Smooth muscle cell of bladder (primary cell): ENCODE data around the gene PCDHB12. TPM values are rescaled to one million over a fixed set of nuclear protein-coding genes. Genes with fewer than 3 reads are reported as not detected.

ENCODE experiments used
- total RNA-seq: library from RNA; depleted of rRNA; stranded (reverse); fragments of >200 nt; gene quantifications from 2 replicates; pipeline ENCODE4 v1.2.3, GENCODE V29; 2014

PCDHB12 gene
- 0.09 and 0.43 TPM in 2 replicates for total RNA-seq

DNA sequence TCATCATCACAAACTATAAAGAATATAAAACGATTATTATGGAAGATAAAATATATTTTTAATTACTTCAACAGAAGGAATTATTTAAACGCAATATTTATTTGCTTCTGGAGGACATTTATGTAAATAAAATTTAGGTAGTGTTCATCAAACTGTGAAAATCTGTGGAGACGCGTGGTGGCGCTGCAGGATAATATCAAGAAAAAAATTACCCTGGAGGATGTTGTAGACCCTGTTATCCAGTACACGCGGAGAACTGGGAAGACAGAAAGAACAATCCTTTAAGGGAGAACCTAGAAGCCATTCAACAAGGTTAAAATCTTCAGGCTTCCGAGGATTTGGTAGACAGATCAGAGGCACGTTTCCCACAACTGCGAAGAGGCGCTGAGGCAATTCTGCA, at the start of gene PCDHB12:
Gene PCDHB12 (plus strand): TSS at position 242 of the 400 bp plus-strand sequence. CDS start 189 bp downstream, outside the sequence.

DNA sequence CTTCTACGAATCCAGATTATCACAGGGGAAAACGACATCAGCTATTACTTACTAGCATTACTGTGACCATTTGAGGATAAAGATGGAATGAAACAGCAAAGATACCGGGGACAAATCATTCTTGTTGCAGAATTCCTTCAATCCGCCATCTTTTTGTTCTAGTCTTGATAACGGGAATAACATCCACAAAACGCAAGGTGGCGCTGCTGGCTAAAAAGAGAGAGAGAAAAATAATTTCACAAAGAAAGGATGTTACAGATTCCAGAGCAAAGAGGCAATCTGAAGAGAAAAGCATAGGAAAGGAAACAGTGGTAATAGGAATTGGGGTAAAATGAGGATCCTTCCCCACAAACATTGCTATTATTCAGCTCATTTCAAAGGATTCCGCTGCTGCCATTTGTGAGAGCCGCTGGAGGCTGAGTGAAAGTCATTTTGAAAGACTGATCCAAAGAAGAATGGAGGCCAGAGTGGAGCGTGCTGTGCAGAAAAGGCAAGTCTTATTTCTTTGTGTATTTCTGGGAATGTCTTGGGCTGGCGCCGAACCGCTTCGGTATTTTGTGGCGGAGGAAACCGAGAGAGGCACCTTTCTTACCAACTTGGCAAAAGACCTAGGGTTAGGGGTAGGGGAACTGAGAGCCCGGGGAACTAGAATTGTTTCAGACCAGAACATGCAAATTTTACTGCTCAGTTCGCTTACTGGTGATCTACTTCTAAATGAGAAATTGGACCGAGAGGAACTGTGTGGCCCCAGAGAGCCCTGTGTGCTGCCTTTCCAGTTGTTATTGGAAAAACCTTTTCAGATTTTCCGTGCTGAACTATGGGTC, 35.9 kb upstream of the PCDHB12 start, which contains the start of gene PCDHB7:
Gene PCDHB7 (plus strand): TSS at position 264 of the 824 bp plus-strand sequence. CDS start 192 bp downstream, at position 456.

DNA sequence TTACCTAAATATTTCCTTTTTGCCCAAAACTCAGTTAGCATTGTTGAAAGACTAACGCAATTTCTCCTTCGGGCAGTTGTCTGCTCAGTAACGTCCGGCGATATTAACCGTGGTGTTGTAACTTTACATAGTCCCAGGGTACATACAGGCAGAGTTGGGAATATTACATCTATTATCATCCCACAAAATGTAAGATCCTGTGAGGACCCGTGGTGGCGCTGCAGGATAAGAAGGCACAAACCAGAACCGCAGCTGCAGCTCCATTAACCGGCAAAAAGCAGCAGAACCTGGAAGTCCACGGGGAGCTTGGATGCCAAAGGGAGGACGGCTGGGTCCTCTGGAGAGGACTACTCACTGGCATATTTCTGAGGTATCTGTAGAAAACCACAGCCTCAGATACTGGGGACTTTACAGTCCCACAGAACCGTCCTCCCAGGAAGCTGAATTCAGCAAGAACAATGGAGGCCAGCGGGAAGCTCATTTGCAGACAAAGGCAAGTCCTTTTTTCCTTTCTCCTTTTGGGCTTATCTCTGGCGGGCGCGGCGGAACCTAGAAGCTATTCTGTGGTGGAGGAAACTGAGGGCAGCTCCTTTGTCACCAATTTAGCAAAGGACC, 30.8 kb upstream of the PCDHB12 start, which contains the start of gene PCDHB8:
Gene PCDHB8 (plus strand): TSS at position 214 of the 615 bp plus-strand sequence. CDS start 245 bp downstream, at position 459.

DNA sequence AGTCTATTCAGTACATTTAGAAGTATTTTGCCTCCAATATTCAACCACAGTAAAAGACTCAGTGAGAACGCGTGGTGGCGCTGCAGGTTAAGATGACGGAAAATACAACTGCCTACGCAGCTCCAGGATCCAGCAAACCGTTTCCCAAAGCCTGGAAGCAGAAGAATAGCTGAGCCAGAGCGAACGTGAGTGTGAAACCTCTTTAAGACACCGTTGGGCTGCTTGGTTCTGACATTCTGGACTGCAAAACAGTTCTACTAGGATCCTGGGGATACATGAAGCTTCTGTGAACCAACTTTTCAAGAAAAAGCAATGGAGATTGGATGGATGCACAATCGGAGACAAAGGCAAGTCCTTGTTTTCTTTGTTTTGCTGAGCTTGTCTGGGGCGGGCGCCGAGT, 26.3 kb upstream of the PCDHB12 start, which contains the start of gene PCDHB16:
Gene PCDHB16 (plus strand): TSS at position 140 of the 400 bp plus-strand sequence. CDS start 173 bp downstream, at position 313.

DNA sequence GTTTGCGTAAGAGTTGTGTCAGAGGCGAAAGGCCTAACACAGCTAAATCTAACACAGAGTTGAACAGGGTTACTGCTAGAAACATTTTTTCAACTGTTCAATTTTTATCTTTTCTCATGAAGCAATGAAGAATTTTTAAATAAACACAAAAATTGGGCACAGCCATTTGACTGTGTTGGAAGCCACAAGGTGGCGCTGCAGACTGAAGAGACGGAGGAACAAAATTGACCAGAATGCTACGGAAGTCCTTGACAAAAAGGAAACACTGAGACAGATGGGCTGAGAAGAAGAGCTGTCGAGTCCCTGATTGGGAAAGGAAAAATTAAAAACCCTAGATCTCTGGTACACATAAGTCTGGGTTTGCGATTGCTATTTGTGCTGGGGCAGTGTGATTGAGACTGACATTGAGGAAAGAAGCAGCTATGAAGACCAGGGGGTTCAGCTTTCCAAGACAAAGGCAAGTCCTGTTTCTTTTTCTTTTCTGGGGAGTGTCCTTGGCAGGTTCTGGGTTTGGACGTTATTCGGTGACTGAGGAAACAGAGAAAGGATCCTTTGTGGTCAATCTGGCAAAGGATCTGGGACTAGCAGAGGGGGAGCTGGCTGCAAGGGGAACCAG, 21.5 kb upstream of the PCDHB12 start, which contains the start of gene PCDHB9:
Gene PCDHB9 (plus strand): TSS at position 265 of the 616 bp plus-strand sequence. CDS start 158 bp downstream, at position 423.

DNA sequence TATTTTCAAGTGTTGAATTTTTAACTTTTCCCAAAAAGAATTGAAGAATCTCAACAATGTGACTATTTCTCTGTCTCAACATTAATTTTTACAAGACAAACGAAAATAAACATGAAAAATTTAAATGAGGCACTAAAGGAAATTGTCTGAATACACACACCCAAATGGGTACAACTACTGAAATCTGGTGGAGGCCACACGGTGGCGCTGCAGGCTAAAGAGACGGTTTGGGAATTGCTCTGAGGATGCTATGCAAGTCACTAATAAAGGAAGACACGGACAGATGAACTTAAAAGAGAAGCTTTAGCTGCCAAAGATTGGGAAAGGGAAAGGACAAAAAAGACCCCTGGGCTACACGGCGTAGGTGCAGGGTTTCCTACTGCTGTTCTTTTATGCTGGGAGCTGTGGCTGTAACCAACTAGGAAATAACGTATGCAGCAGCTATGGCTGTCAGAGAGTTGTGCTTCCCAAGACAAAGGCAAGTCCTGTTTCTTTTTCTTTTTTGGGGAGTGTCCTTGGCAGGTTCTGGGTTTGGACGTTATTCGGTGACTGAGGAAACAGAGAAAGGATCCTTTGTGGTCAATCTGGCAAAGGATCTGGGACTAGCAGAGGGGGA, 16.3 kb upstream of the PCDHB12 start, which contains the start of gene PCDHB10:
Gene PCDHB10 (plus strand): TSS at position 244 of the 616 bp plus-strand sequence. CDS start 200 bp downstream, at position 444.

DNA sequence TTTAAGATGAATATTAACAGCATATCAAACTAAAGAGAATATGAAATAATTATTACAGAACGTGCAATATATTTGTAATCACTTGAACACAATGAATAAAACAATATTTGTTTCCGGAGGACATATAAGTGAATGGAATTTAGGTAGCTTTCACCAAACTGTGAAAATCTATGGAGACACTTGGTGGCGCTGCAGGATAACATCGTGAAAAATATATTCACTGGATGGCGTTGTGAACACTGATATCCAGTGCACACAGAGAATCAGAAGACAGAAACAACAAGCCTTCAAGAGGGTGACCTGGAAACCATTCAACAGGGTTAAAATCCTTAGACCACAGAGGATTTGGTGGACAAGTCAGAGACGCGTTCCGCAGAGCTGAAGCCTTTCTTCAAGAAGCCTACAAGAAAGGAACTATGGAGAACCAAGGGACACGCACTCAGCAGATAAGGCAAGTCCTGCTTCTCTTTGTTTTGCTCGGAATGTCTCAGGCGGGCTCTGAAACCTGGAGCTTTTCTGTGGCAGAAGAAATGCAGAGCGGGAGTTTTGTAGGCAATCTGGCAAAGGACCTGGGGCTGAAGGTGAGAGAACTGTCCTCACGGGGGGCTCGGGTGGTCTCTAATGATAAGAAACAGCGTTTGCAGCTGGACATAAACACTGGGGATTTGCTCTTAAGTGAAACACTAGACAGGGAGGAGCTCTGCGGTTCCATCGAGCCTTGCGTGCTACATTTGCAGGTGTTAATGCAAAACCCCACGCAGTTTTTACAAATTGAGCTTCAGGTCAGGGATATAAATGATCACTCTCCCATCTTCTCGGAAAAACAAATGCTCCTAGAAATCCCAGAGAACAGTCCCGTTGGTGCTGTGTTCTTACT, 8.9 kb upstream of the PCDHB12 start, which contains the start of gene PCDHB11:
Gene PCDHB11 (plus strand): TSS at position 269 of the 877 bp plus-strand sequence. CDS start 148 bp downstream, at position 417.

DNA sequence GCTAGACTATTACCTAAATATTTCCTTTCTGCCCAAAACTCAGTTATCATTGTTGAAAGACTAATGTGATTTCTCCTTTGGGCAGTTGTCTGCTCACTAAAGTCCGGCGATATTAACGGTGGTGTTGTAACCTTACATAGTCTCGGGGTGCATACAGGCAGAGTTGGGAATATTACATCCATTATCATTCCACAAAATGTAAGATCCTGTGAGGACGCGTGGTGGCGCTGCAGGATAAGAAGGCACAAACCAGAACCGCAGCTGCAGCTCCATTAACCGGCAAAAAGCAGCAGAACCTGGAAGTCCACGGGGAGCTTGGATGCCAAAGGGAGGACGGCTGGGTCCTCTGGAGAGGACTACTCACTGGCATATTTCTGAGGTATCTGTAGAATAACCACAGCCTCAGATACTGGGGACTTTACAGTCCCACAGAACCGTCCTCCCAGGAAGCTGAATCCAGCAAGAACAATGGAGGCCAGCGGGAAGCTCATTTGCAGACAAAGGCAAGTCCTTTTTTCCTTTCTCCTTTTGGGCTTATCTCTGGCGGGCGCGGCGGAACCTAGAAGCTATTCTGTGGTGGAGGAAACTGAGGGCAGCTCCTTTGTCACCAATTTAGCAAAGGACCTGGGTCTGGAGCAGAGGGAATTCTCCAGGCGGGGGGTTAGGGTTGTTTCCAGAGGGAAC, 5.3 kb downstream of the PCDHB12 start, which contains the start of gene PCDHB13:
Gene PCDHB13 (plus strand): TSS at position 264 of the 684 bp plus-strand sequence. CDS start 205 bp downstream, at position 469.

DNA sequence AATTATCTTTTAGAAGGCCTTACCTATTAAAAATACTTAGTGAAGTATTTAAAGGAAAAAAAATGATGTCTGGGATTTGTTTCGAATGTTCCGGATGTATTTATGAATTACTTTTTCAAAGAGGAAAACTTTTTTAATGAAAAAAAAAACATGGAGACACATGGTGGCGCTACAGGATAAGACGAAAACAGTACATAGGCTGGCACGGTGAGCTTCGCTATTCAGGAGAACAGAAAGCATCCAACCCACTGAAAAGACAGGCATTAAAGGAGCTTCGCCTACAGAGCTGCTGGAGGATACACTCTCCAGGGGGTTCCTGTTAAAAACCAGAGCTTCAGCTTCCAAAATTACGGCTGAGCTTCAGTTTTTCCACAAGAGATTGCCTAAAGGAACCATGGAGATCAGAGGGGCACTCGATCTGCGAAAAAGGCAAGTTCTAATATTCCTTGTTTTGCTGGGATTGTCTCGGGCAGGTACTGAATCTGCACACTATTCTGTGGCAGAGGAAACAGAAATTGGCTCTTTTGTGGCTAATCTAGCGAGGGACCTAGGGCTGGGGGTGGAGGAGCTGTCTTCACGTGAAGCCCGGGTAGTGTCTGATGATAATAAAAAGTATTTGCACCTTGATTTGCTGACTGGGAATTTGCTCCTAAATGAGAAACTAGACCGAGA, 14.7 kb downstream of the PCDHB12 start, which contains the start of gene PCDHB14:
Gene PCDHB14 (plus strand): TSS at position 232 of the 672 bp plus-strand sequence. CDS start 163 bp downstream, at position 395.

DNA sequence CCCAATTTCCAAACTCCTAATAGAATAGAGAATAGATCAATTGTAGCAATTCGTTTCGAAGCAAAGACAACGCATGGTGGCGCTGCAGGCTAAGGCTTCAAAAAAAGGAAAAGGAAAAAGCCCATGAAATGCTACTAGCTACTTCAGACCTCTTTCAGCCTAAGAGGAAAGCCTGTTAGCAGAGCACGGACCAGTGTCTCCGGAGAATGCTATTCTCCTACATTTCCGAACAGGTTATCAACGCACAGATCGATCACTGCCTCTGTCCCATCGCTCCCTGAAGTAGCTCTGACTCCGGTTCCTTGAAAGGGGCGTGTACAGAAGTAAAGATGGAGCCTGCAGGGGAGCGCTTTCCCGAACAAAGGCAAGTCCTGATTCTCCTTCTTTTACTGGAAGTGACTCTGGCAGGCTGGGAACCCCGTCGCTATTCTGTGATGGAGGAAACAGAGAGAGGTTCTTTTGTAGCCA, 36.8 kb downstream of the PCDHB12 start, which contains the start of gene PCDHB15:
Gene PCDHB15 (plus strand): TSS at position 146 of the 468 bp plus-strand sequence. CDS start 184 bp downstream, at position 330.

Other genes with a start within 250 kb of the PCDHB12 start
- gene PCDHAC2, start 242.2 kb upstream of the PCDHB12 start, total RNA-seq: 0.14 and 0.28 TPM in 2 replicates
- not detected in 2 replicates for gene PCDHB1, start 157.3 kb upstream of the PCDHB12 start, total RNA-seq
- 1.6 and 1.8 TPM in 2 replicates for gene PCDHB2, start 114.1 kb upstream of the PCDHB12 start, total RNA-seq
- gene PCDHB3, start 108.2 kb upstream of the PCDHB12 start, total RNA-seq: 0.55 and 0.57 TPM in 2 replicates
- gene PCDHB4, start 86.9 kb upstream of the PCDHB12 start, total RNA-seq: 0.09 and 0.14 TPM in 2 replicates
- gene PCDHB5, start 73.5 kb upstream of the PCDHB12 start, total RNA-seq: 0.57 and 1.4 TPM in 2 replicates
- under 0.01 and 0.09 TPM in 2 replicates for gene PCDHB6, start 58.7 kb upstream of the PCDHB12 start, total RNA-seq
- gene PCDHB7, start 36.1 kb upstream of the PCDHB12 start, total RNA-seq: 0.18 and 0.71 TPM in 2 replicates
- 0.09 and 0.43 TPM in 2 replicates for gene PCDHB8, start 30.9 kb upstream of the PCDHB12 start, total RNA-seq
- gene PCDHB16, start 26.3 kb upstream of the PCDHB12 start, total RNA-seq: 0.18 and 0.85 TPM in 2 replicates
- gene PCDHB9, start 21.6 kb upstream of the PCDHB12 start, total RNA-seq: 0.09 and 0.14 TPM in 2 replicates
- 0.28 and 0.71 TPM in 2 replicates for gene PCDHB10, start 16.4 kb upstream of the PCDHB12 start, total RNA-seq
- 0.18 and 0.28 TPM in 2 replicates for gene PCDHB11, start 9.1 kb upstream of the PCDHB12 start, total RNA-seq
- 0.28 TPM in 2 replicates for gene PCDHB13, start 5.2 kb downstream of the PCDHB12 start, total RNA-seq
- gene PCDHB14, start 14.6 kb downstream of the PCDHB12 start, total RNA-seq: 0.46 and 0.85 TPM in 2 replicates
- 0.46 and 0.71 TPM in 2 replicates for gene PCDHB15, start 36.7 kb downstream of the PCDHB12 start, total RNA-seq
- gene SLC25A2, start 95.3 kb downstream of the PCDHB12 start, total RNA-seq: 0.14 and 0.18 TPM in 2 replicates
- gene TAF7, start 112.1 kb downstream of the PCDHB12 start, total RNA-seq: 75.2 and 97.5 TPM in 2 replicates
- gene PCDHGA1, start 121.8 kb downstream of the PCDHB12 start, total RNA-seq: 1.1 TPM in 2 replicates
- gene PCDHGA2, start 130.0 kb downstream of the PCDHB12 start, total RNA-seq: 2.7 and 2.8 TPM in 2 replicates
- 0.85 and 1.4 TPM in 2 replicates for gene PCDHGA3, start 135.1 kb downstream of the PCDHB12 start, total RNA-seq
- gene PCDHGB1, start 141.4 kb downstream of the PCDHB12 start, total RNA-seq: 2.3 and 3.3 TPM in 2 replicates
- 3.3 and 4.5 TPM in 2 replicates for gene PCDHGA4, start 146.3 kb downstream of the PCDHB12 start, total RNA-seq
- gene PCDHGB2, start 151.3 kb downstream of the PCDHB12 start, total RNA-seq: 2.4 and 2.7 TPM in 2 replicates
- 1.3 TPM in 2 replicates for gene PCDHGA5, start 155.4 kb downstream of the PCDHB12 start, total RNA-seq
- gene PCDHGB3, start 161.5 kb downstream of the PCDHB12 start, total RNA-seq: 5.3 and 5.4 TPM in 2 replicates
- 3.0 and 3.2 TPM in 2 replicates for gene PCDHGA6, start 165.2 kb downstream of the PCDHB12 start, total RNA-seq
- 4.1 and 4.6 TPM in 2 replicates for gene PCDHGA7, start 174.0 kb downstream of the PCDHB12 start, total RNA-seq
- 26.9 and 27.5 TPM in 2 replicates for gene PCDHGB4, start 179.0 kb downstream of the PCDHB12 start, total RNA-seq
- gene PCDHGA8, start 183.9 kb downstream of the PCDHB12 start, total RNA-seq: 3.0 and 3.3 TPM in 2 replicates
- 15.9 and 19.9 TPM in 2 replicates for gene PCDHGB5, start 189.2 kb downstream of the PCDHB12 start, total RNA-seq
- gene PCDHGA9, start 194.1 kb downstream of the PCDHB12 start, total RNA-seq: 2.7 and 3.1 TPM in 2 replicates
- 2.7 and 3.1 TPM in 2 replicates for gene PCDHGB6, start 199.3 kb downstream of the PCDHB12 start, total RNA-seq
- gene PCDHGA10, start 204.3 kb downstream of the PCDHB12 start, total RNA-seq: 4.3 and 5.4 TPM in 2 replicates
- gene PCDHGB7, start 209.0 kb downstream of the PCDHB12 start, total RNA-seq: 6.3 and 6.9 TPM in 2 replicates
- gene PCDHGA11, start 212.3 kb downstream of the PCDHB12 start, total RNA-seq: 6.4 and 8.5 TPM in 2 replicates
- 9.1 and 11.7 TPM in 2 replicates for gene PCDHGA12, start 221.8 kb downstream of the PCDHB12 start, total RNA-seq